ENCODE data around the gene PAH.
A peak's percentile ranks its signal among the peaks of the same experiment; 100 is the strongest.

PAH gene

GRCh38 chr12:102900389-102900788 is 16.7 kb downstream of the PAH start:
- DNase-seq = no peak

GRCh38 chr12:102896067-102896466 is 21.0 kb downstream of the PAH start:
- DNase-seq = no peak

- no peak for DNase-seq
Measured at GRCh38 chr12:102891756-102892155, 25.3 kb downstream of the PAH start.

GRCh38 chr12:102888511-102888910 is 28.5 kb downstream of the PAH start:
- DNase-seq = no peak

GRCh38 chr12:102885043-102885932 is 31.8 kb downstream of the PAH start:
- no peak for DNase-seq

GRCh38 chr12:102883204-102883799 is 33.7 kb downstream of the PAH start:
- DNase-seq = peak in 32 of 51 donors; percentile 6 to 67 (median 24)

GRCh38 chr12:102880783-102881182 is 36.3 kb downstream of the PAH start:
- no peak for DNase-seq

GRCh38 chr12:102879144-102879763 is 37.8 kb downstream of the PAH start:
- DNase-seq = peak in 27 of 51 donors; percentile 3 to 74 (median 22)

GRCh38 chr12:102876883-102877282 is 40.2 kb downstream of the PAH start:
- DNase-seq = no peak

GRCh38 chr12:102874819-102875218 is 42.2 kb downstream of the PAH start:
- peak in 12 of 51 donors; percentile 1 to 42 (median 14) for DNase-seq

GRCh38 chr12:102873077-102873476 is 44.0 kb downstream of the PAH start:
- DNase-seq = no peak

GRCh38 chr12:102871014-102871413 is 46.0 kb downstream of the PAH start:
- no peak for DNase-seq

GRCh38 chr12:102869571-102869970 is 47.5 kb downstream of the PAH start:
- no peak for DNase-seq

- DNase-seq = peak in 1 of 51 donors; percentile 4
Measured at GRCh38 chr12:102865821-102866615, 51.0 kb downstream of the PAH start.

GRCh38 chr12:102862486-102862885 is 54.6 kb downstream of the PAH start:
- DNase-seq = no peak

GRCh38 chr12:102851246-102851645 is 65.8 kb downstream of the PAH start:
- DNase-seq = no peak

- no peak for DNase-seq
Measured at GRCh38 chr12:102849722-102850447, 67.2 kb downstream of the PAH start.

- no peak for DNase-seq
Measured at GRCh38 chr12:102848832-102849231, 68.2 kb downstream of the PAH start.

GRCh38 chr12:102847131-102847530 is 69.9 kb downstream of the PAH start:
- no peak for DNase-seq

GRCh38 chr12:102833687-102834441 is 83.2 kb downstream of the PAH start:
- DNase-seq = no peak

Data from hypothalamus (tissue), 51 donors.